Stimulated activated memory B cell treated with anti-CD40 and anti-IgM and Interleukin-4, amounts not matched to agents 10 μg/mL and 1 μg/mL and 100 μg/mL, for 72 hours (primary cell): ENCODE results near the gene AGPS.

Experiments used
- ATAC-seq: fragments of 150-1000 bp; cut with Tn5 transposase; 2 replicates; pipeline ENCODE4 v1.10.0; 2021
- H3K27ac Mint-ChIP-seq: one replicate; pipeline ENCODE4 v1.8.0; 2022; ENCODE audit warnings: mild to moderate bottlenecking, mixed read lengths
- H3K27me3 Mint-ChIP-seq: one replicate; pipeline ENCODE4 v1.8.0; 2022; ENCODE audit warnings: mixed read lengths
- H3K36me3 Mint-ChIP-seq: one replicate; pipeline ENCODE4 v1.8.0; 2022; ENCODE audit warnings: mixed read lengths
- H3K4me1 Mint-ChIP-seq: one replicate; pipeline ENCODE4 v1.8.0; 2022; ENCODE audit warnings: mixed read lengths
- H3K4me3 Mint-ChIP-seq: one replicate; pipeline ENCODE4 v1.8.0; 2022; ENCODE audit warnings: mild to moderate bottlenecking, moderate library complexity, mixed read lengths
- H3K9me3 Mint-ChIP-seq: one replicate; pipeline ENCODE4 v1.8.0; 2022; ENCODE audit warnings: mixed read lengths

The AGPS gene

DNA sequence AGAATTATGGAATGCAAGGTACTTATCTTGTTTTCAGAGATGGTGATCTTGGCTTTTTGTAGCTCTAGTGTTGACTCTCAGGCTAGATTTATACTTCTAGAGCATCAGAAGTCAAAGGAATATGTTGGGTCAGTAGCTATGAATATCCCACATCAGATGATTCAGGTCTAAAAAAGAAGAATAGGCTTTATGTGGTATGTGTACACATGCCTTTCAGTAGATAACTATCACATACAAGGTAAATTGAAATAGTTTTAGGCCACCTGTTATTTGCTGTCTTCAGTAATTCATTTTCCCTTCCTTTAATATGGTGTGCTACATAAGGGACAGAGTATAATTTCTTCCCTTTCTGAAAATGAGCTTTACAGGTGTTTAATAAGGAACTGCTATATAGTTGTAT lies 142.4 kb downstream of the AGPS start:
- H3K27ac Mint-ChIP-seq, result no peak overlapping the region
- ATAC-seq, result no peak
- H3K27me3 Mint-ChIP-seq, result no peaks in the 10 kb centered on the region
- no peak overlapping the region for H3K4me3 Mint-ChIP-seq
- peaks cover 10% of the 10 kb centered on the region for H3K36me3 Mint-ChIP-seq
- no peaks in the 10 kb centered on the region for H3K4me1 Mint-ChIP-seq
- H3K9me3 Mint-ChIP-seq, result no peaks in the 10 kb centered on the region

DNA sequence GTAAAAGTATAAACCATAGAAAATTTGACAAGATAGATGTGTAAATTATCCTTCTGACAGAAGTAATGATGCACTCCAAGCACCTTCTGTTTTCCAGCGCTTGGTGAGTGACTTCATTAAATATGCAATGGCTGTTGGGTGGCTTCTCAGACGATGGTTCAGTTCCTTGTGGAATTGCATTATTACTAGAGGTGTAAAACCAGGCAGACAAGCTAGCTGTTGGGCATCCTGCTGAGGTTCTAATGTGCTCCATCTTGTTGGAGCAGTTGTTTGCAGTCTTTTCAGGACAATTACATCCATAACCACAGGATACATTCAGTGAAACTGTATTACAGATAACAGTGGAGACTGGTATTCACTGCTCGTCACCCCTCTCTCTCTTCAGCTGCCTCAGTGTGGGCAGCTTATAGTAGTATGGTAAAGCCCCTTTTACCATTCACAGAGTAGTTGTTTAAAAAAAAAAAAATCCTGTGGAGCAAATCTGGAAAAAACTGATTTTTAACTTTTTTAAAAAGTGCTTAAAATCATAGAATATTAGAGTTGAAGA lies 143.5 kb downstream of the AGPS start:
- Mint-ChIP-seq H3K27ac (no peak overlapping the region), H3K4me1 (no peaks in the 10 kb centered on the region), H3K27me3 (no peaks in the 10 kb centered on the region), H3K4me3 (no peak overlapping the region), H3K9me3 (no peaks in the 10 kb centered on the region), H3K36me3 (peaks cover 10% of the 10 kb centered on the region)
- no peak for ATAC-seq

DNA sequence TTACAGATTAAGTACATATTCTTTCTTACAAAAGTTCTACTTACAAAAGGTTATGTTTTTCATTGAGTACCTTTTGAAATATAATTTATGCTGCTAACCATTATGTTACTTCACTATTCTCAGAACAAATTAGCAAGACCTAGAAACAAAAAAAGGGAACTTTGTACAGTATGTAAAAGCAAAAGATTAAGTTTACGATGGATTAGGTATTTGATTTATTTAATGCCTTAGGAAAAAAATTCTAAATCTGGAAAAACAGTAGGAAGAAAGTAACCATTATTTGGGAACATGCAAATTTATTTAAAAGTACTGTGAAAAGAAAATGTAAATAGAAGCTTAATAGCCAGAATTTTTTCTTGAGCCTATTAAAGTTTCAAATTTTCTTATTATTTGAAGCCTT lies 144.6 kb downstream of the AGPS start:
- Mint-ChIP-seq H3K27ac (no peak overlapping the region), H3K4me1 (no peaks in the 10 kb centered on the region), H3K4me3 (no peak overlapping the region), H3K27me3 (no peaks in the 10 kb centered on the region), H3K9me3 (no peaks in the 10 kb centered on the region), H3K36me3 (peaks cover 10% of the 10 kb centered on the region)
- ATAC-seq, result no peak

DNA sequence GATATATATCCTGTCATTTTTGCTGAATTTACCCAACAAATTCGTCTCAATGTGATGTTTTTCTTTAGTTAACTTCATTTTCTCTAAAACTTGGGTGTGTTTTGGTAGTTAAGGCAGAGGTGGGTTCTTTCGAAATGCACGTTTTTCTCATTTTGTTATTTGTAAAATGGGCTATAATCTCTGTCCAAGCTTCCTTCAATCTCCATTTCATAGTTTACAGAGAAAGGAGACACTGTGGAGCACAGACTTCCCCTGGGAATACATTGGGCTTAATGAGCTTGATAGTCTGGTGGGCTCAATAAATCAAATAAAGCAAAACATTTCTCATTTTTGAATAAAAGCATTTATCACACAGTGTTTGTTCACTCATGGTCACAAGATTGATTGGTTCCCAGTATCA lies 145.1 kb downstream of the AGPS start:
- Mint-ChIP-seq H3K4me3 (no peak overlapping the region), H3K36me3 (peaks cover 10% of the 10 kb centered on the region), H3K27me3 (no peaks in the 10 kb centered on the region), H3K4me1 (no peaks in the 10 kb centered on the region), H3K27ac (no peak overlapping the region), H3K9me3 (no peaks in the 10 kb centered on the region)
- ATAC-seq, result no peak

DNA sequence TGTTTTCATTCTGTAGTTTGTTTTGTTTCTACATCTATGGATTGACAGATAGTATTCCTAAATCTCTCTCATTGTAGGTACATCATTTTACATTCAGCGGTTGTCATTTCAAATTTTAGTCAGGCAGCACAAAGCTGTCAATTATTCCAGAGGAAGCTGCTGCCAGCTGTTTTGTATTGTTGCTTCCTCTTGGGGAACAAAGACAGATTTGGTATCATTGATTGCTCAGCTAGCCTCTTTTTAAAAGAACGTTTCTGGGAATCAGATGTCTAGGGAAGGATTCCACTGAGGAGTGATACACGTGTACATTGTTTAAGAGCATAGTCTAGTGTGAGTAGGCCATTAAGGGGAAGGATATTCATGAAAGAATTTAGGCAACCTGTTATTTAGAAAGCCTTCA lies 145.8 kb downstream of the AGPS start:
- Mint-ChIP-seq H3K9me3 (no peaks in the 10 kb centered on the region), H3K4me3 (no peak overlapping the region), H3K36me3 (peaks cover 10% of the 10 kb centered on the region), H3K27me3 (no peaks in the 10 kb centered on the region), H3K4me1 (no peaks in the 10 kb centered on the region), H3K27ac (no peak overlapping the region)
- no peak for ATAC-seq

DNA sequence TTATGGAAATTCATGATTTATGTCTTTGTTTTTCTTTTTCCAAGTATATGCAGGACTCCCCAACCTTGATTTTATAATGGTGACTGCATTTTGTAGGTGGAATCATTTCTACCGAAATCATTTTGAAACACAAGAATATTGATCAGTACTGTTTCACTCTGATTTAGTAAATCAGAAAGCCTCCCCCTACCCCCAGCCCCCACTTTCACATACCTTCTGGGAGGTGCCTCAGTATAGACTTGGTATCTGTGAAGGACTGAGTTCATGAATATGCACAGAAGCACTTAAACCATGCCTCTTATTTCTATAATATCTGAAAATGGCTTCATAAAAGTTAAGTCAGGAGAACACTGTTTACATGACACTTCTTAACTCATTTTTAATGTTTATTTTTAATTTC lies 147.7 kb downstream of the AGPS start:
- H3K4me1 Mint-ChIP-seq, result no peaks in the 10 kb centered on the region

DNA sequence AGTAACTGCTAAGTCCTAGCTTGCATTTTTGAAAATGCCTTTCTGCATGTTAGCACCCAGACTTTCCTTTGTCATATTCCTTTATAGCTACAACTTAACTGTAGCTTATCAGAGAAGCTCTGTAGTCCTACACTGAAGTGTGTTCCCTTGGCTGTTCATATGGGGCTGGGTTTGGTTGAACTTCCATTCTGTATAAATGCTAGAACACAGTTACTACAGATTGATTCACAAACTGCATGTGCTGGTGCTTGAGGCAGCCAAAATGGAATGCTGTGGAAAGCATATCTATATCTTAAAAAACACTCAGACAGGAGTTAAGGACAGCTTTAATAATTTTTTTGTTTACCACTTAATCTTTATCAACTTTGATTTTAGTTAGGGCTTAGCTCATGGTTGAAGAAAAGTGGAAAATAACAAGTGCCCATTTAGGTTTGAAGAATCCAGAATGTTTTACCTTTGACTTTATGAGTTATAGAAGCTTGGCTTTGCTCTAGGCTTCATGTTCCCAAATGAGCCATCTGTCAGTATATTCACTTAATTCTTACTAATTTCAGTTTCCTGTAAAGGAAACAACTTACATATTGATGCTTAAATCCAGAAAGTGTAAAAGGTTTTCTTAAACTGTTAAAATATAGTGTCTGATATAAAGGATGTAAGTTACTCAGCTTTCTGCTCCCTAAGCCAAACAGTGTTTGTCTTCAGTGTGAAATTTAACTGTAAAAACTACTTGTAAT lies 148.9 kb downstream of the AGPS start:
- H3K27ac Mint-ChIP-seq, result no peak overlapping the region
- no peak for ATAC-seq
- peaks cover 13% of the 10 kb centered on the region for H3K36me3 Mint-ChIP-seq
- H3K27me3 Mint-ChIP-seq, result no peaks in the 10 kb centered on the region
- peaks cover 4% of the 10 kb centered on the region for H3K9me3 Mint-ChIP-seq
- no peak overlapping the region for H3K4me3 Mint-ChIP-seq
- no peaks in the 10 kb centered on the region for H3K4me1 Mint-ChIP-seq

More for the DNA sequence above, 147.7 kb downstream of the AGPS start:
- H3K27me3 Mint-ChIP-seq, result no peaks in the 10 kb centered on the region
- no peak overlapping the region for H3K27ac Mint-ChIP-seq
- ATAC-seq, result no peak
- H3K4me3 Mint-ChIP-seq, result no peak overlapping the region
- peaks cover 5% of the 10 kb centered on the region for H3K36me3 Mint-ChIP-seq
- no peaks in the 10 kb centered on the region for H3K9me3 Mint-ChIP-seq

DNA sequence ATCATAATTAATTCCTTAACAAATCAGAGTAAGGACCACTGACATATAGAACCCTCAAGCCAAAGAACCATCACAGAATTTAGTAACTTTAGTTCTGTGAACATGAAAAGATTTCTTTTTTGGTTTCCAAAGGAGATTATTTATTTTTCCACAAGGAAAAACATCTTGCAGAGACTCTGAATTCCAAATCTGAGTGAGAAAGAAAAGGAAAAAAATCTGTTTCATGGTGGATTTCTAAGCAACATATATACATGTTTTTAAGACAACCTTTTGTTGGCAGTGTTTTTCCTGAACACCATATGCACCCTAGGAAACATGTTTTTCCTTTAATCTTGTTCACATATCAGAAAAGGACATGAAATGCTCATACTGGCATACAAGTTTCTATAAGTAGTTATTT lies 149.8 kb downstream of the AGPS start:
- no peak for ATAC-seq
- Mint-ChIP-seq H3K4me3 (no peak overlapping the region), H3K36me3 (peaks cover 15% of the 10 kb centered on the region), H3K27me3 (no peaks in the 10 kb centered on the region), H3K9me3 (peaks cover 4% of the 10 kb centered on the region), H3K4me1 (no peaks in the 10 kb centered on the region), H3K27ac (no peak overlapping the region)

DNA sequence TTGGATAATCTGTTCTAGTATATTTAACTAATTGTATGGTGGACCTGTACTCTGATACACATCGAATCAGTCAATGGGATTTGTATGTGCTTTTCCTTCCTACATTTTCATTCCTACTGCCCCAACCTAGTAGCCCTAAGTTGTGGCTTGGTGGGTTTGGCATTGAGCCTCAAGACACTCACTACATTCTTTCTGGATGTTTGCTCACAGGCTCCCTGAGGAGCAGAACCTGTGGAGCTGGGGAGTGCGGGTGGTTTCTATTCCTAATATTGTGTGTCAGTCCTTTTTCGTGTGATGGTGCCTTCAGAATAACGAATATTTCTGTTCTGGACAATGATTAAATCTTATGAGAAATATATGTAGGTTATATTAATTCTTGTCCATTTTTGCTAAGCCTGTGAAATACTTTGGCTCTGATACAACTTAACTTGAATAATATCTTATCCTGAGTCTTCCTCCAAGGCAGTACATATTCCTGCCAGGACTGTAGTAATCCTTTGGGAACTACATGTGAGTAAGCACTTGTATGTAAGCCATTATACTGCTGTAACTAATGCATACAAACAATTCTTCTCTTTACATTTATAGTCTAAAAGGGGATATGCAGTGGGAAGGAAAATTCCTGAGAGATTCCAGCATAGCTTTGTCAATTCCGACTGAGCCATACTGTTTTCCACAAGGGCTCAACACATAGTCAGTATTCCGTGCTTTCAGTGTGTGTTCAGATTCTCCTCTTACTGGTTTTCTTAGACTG lies 150.6 kb downstream of the AGPS start:
- no peaks in the 10 kb centered on the region for H3K27me3 Mint-ChIP-seq

DNA sequence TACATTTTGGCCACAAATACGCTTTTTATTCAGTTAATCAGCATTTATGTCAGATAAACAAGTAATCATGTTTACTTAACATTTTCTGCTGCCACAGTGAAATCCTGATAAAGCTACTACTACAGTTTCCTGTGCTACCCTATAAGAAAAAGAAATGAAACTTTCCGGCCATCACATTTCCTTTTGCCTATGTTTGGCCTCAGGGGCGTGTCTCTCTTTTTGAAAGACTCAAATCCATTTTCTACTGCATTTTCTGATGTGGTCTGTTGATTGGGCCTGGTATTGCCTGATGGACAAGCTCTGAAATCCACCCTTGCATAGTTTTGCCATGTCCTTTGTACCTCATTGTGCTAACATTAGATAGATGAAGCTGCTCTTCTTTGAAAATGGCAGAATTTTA lies 152.6 kb downstream of the AGPS start:
- H3K27me3 Mint-ChIP-seq, result no peaks in the 10 kb centered on the region
- ATAC-seq, result no peak
- no peaks in the 10 kb centered on the region for H3K4me1 Mint-ChIP-seq
- peaks cover 4% of the 10 kb centered on the region for H3K9me3 Mint-ChIP-seq
- no peak overlapping the region for H3K27ac Mint-ChIP-seq
- H3K4me3 Mint-ChIP-seq, result no peak overlapping the region
- H3K36me3 Mint-ChIP-seq, result peaks cover 10% of the 10 kb centered on the region

More for the DNA sequence above, 150.6 kb downstream of the AGPS start:
- no peak for ATAC-seq
- H3K4me1 Mint-ChIP-seq, result no peaks in the 10 kb centered on the region
- H3K36me3 Mint-ChIP-seq, result peaks cover 14% of the 10 kb centered on the region
- H3K27ac Mint-ChIP-seq, result no peak overlapping the region
- H3K9me3 Mint-ChIP-seq, result peaks cover 4% of the 10 kb centered on the region
- H3K4me3 Mint-ChIP-seq, result no peak overlapping the region

DNA sequence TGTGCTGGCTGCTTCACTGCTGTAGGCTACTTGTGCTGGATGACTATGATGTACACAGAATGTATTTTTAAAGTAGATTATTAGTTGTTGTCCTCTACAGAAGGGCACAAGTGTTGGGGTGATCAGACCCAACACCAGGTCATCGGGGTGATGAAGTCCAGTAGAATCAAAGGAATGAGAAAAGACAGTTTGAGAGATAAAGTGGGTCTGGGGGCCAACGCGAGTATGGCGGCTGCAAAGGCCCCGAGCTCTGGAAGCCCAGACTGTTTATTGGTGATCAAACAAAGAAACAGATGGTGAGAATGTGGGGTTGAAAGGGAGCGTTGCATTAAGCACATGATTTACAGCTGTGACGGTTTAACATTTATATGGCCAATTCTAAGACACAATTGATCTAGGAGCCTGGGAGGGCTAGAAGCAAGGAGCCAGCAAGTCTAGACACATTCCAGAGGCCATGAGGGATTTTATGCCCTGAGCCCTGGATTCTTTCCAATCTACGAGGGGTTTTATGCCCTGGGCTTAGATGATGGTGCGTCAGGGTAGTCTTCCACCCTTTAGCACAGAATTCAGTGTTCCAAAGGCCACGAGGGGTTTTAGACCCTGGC lies 153.5 kb downstream of the AGPS start:
- no peaks in the 10 kb centered on the region for H3K4me1 Mint-ChIP-seq
- H3K27ac Mint-ChIP-seq, result no peak overlapping the region
- peaks cover 4% of the 10 kb centered on the region for H3K9me3 Mint-ChIP-seq
- H3K36me3 Mint-ChIP-seq, result peaks cover 10% of the 10 kb centered on the region
- no peaks in the 10 kb centered on the region for H3K27me3 Mint-ChIP-seq
- H3K4me3 Mint-ChIP-seq, result no peak overlapping the region
- ATAC-seq, result no peak

DNA sequence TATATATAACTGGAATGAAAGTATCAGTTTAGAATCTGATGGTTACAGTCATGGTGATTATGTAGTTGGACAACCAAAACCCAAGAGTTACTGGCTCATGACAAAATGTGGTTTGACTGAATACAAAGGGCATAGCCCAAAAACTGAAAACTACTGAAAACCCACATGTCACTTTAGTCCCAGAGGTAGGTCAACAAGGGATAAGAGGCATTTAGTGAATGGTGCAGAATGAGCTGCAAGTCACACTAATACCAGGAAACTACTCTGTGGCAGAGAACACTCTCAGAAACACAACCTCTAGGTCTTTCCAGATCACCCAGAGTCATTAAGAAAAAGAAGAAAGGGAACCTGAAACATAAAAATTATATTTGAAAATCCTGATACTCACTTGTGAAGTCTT lies 154.5 kb downstream of the AGPS start:
- Mint-ChIP-seq H3K36me3 (peaks cover 10% of the 10 kb centered on the region), H3K4me3 (no peak overlapping the region), H3K27me3 (no peaks in the 10 kb centered on the region), H3K9me3 (peaks cover 4% of the 10 kb centered on the region), H3K4me1 (peaks cover 2% of the 10 kb centered on the region), H3K27ac (no peak overlapping the region)
- peak; percentile 86 for ATAC-seq

DNA sequence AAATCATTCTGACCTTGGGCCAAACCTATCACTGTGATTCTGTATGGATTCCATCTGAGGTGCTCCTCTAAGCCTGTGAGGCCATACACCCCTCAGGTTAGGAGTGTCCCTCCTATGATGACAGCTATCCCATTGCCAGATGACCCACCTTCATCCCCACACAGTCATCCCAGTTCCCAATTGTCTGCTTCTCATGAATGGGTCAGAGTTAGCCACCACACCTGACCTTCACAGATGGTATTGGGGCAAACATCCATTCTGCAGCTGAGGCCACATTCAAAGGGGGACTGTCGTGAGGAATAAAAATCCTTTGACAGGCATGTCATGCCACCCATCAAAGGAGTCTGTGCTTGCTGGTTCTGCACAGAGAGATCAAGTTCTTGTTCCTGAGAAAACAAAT lies 155.2 kb downstream of the AGPS start:
- H3K4me1 Mint-ChIP-seq, result peaks cover 7% of the 10 kb centered on the region

DNA sequence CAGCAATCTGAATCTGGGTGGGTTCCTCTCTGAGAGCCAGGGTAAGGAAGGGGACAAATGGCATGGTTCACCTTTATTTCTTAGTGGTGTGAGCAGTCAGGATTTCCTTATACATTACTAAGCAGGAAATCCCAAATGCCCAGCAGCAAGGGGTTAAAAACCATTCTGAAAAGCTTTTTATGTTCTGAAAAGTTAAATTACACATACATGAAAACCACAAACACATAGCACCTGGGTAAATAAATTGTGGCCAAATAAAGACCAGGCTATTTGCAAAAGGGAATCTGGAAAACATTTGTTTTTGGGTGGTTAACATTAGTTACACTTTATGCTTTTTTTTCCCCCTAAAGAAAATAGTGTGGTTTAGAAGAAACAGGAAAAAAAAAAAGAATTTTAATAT lies 156.1 kb downstream of the AGPS start:
- Mint-ChIP-seq H3K4me1 (peaks cover 15% of the 10 kb centered on the region), H3K27me3 (no peaks in the 10 kb centered on the region), H3K36me3 (peaks cover 10% of the 10 kb centered on the region), H3K4me3 (no peak overlapping the region), H3K27ac (no peak overlapping the region), H3K9me3 (peaks cover 4% of the 10 kb centered on the region)
- ATAC-seq, result no peak

More for the DNA sequence above, 155.2 kb downstream of the AGPS start:
- H3K36me3 Mint-ChIP-seq, result peaks cover 10% of the 10 kb centered on the region
- H3K27me3 Mint-ChIP-seq, result no peaks in the 10 kb centered on the region
- no peak overlapping the region for H3K27ac Mint-ChIP-seq
- H3K4me3 Mint-ChIP-seq, result no peak overlapping the region
- ATAC-seq, result no peak
- H3K9me3 Mint-ChIP-seq, result peaks cover 4% of the 10 kb centered on the region

DNA sequence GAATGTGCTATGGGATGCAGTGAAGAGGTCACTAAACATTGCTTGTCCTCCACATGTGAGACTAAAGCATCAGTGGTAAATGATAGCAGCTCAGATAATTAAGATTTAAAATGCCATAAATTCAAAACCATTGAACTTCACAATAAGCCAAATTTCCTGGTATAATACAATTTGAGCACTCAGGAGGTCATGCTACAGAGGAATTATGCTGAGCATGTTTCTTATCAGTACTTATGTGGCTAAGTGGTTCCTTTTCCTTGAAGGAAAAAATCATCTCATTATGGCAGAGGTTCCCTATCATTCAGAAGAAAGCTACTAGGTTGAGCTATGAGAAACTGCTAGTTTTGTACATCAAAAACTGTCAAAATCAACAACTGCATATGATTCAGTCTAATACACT lies 156.6 kb downstream of the AGPS start:
- Mint-ChIP-seq H3K4me3 (no peak overlapping the region), H3K27me3 (no peaks in the 10 kb centered on the region), H3K9me3 (peaks cover 4% of the 10 kb centered on the region), H3K27ac (no peak overlapping the region), H3K36me3 (peaks cover 10% of the 10 kb centered on the region), H3K4me1 (peaks cover 18% of the 10 kb centered on the region)
- no peak for ATAC-seq
